Measurements from ENCODE around the gene CLCNKB. TPM values are rescaled to one million over a fixed set of nuclear protein-coding genes. Genes with fewer than 3 reads are reported as not detected.
A peak's percentile ranks its signal among the peaks of the same experiment; 100 is the strongest.

Gene CLCNKB
- polyA plus RNA-seq, 1 donor: not detected

DNA sequence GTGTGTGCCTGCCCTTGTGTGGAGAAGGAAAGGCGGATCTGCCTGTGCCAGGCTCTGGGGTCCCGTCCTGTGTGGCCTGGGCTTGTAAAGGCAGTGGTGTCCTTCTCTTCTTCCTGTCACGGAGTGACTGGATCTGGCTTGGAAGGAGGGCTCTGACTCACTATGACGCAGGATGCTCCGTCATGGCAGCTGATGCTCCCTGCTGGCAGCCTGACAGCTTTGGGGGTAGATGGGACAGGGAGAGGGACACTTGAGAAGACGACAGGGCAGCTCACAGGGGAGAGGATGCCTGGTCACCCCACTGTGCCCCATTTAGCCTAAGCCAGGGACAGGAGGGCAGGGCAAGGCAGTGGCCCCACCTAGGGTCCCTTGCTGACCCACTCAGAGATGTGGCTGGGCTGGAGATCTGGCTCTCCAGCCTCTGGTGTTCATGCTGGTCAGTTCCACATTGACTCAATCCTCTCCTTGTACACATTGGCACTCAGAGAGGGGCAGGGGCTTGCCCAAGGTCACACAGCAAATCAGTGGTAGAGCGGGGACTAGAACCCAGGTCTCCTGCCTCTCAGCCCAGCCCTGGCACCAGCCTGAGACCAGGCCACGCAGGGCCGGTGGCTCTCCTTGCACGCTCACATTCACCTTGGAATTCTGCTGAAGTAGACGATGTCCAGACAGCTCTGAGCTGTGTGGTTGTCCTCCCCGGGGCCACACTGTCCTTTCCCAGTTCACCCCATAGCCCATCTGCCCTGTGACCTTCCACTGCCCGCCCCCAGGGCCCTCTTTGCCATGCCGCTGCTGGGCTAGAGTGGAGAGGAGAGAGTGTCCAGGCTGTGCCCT, 32.7 kb downstream of the CLCNKB start:
- DNase-seq: no peak

DNA sequence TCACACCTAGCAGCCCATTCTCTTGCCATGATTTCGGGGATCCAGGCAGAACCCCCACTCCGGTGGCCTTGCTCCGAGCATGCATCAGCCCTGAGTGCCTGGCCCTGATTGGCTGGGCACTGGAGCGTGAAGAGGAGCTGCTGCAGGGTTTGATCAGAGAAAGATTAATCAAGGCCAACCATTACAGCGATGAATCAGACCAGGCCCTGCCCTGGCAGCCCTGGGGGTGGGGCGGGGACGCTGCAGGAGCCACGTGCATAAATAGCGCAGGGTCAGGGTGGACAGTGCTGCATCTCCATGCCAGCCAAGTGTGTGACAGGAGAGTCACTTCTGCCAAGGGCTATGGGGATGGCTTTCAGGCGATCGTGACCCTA, 33.3 kb downstream of the CLCNKB start:
- DNase-seq: no peak

DNA sequence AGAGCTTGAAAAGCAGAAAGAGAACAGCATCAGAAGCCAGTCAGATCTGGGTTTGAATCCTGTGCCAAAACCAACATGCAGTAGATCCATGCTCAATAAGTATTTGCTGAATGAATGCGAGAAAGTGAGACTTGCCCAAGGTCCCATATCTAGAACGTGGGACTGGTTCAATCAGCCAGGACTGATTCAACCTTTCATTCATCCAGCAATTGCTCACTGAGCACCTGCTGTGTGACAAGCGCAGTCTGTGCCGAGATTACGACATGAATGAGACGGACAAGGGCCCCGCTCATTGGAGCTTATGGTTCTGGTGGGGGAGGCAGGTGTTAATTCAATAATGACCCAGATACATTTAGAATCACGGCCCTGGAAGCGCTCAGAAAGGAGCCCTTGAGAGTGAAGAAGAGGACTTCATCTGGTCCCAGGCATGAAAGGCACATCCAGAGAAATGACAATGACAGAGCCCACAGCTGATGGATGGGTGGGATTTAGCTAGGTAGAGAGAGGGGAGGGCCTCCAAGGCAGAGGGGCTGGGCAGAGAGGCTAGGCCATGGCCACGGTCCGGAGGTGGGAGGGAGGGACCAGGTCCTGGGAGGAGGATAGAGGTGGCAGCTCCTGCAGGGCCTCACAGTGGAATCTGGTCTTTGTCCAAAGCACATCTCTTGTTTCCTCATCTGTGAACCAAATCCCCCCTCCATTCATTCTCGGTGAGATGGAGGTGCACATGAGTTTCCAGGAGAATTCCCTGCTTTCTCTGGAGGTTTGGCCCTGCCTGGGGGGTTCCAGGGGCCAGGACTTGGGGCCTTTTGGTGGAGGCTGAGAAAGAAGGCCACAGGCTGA, 34.0 kb downstream of the CLCNKB start:
- no peak for DNase-seq

DNA sequence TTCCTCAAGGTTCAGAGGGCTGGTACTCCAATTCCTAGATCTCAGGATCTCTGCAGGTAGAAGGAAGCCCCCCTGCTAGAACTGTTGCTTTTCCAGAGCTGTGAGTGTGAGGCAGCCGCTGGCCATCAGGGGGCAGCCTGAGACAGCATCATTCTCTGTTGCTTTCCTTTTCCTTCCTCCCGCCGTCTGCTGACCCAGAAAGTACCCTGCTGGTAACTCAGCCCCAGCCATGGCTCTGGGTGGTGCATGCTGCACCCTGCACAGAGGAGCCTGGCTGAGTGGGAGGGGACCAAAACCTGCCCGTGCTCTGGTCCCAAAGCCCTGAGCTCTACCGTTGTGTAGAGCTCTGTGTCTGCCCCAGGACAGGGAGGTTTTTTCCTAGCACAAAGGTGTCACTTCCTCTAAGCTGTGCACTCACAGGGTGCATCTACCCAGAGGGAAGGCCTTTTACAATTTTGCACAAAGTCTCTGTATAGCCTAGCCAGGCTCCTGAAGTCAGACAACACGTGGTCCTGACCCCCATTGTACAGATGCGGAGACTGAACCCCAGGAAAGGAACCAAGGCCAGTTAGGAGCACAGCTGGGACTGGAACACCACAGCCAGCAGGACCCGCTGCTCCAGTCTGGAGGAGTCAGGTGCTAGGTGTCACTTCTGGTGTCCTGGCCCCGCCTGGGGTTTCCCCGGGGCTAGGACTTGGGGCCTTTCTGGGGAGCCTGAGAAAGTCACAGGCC, 35.5 kb downstream of the CLCNKB start:
- peak; percentile 79 for DNase-seq

DNA sequence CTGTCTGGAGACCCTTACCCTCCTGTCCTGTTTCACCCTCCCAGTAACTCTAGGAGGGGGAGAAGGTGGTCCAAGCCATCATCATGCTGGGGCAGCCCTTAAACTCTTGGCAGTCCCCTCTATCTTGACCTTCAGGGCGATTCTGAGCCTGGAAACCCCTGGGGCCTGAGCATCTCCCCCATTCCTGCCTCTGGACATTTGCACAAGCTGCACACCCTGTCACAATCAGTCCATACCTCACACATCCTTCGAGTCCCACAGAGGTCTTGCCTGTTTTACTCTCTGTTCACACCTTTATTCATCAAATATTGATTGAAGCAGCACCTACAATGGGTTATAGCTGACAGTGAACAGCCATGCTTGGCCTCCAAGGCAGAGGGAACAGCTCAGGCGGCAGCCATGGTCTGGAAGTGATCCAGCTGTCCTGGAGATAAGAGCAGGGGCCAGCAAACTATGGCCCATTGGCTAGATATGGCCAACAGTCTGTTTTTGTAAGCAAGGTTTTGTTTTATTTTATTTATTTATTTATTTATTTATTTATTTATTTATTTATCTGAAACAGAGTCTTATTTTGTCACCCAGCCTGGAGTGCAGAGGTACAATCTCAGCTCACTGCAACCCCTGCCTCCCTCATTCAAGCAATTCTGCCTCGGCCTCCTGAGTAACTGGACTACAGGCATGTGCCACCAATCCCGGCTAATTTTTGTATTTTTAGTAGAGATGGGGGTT, 37.0 kb downstream of the CLCNKB start:
- no peak for DNase-seq

DNA sequence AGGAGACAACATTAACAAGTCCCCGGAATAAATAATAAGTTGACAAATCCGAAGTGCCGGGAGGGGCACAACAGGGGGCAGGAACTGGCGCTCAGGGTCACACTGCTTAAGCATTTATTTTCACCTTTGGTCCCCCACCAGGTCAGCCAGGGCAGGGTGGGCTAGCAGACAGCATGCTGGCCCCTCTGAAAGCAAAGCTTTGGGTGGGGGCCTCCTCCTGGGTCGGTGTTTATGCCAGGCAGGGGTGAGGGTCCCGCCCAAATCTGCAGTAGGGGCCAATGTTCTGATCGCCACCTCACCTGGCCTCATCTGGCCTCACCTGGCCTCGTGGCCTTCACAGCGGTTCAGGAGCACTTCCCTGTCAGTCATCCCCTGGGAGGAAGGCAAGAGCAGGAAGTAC, 38.1 kb downstream of the CLCNKB start:
- no peak for DNase-seq

DNA sequence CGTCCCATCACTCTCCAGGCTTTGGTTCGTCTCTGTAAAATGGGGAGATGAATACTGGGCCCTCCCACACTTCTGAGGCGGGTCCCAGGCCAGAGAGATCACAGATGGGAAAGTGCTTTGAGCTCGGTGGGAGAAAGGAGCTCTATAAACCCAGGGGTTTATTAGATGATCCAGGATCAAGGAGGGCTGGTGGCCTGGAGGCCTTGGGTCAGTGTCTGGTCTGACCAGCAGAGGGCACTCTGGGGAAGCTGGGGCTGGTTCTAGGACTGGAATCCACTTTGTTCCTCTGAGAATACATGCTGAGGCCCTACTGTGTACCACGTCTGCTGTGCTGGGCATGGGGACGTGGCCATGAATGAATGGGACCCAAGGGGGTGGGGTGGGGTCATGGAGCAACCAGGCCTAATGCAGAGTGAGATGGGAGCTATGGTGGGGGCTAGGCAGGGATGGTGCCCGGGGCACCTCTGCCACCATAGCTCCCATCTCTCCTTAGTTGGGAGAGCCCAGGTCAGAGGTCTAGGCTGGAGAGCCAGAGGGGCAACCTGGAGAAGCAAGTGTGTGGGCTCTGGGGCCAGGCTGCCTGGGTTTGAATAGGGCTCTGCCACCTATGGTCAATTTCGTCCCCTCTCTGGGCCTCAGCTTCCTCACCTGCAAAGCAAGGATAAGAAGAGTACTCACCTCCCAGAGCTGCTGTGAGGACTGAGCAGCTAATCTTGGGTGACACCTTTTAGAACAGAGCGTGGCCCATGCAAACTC, 38.9 kb downstream of the CLCNKB start:
- no peak for DNase-seq

DNA sequence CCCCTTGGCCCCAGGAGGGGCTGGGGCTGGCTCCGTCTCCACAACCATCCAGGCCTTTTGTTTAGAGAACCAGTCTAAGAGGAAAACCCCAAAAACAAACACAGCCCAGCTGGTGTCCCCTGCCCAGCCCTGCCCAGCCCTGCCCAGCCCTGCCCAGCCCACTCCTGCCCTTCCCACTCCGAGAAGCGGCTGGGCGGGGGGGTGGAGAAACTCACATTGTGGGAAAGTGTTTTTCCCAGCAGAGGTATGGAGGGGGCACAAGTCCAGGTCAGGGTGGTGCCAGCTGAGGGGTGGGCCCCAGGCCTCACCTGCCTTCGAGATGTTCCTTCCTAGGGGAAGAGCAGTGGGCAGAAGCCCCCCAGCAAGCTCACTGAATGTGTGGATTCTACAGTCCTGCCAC, 39.9 kb downstream of the CLCNKB start:
- DNase-seq: no peak

DNA sequence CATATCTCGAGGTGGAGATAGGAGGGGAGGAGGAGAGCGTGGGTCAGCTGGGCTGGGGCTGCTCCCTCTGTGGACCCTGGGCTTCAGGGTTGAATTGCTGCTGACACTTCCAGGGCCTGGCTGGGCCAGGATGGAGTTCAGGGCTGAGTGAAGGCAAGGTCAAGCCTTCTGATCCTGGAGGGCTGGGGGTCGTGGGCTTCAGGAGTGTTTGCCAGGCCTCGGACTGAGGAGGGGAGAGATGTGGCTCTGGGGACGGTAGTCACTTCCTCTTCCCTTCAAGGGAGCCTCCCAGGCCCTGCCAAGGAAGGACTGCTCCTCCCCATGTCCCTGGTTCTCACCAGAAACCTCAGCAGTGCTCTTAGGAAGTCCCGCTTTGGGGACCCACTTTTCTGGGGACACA, 41.9 kb downstream of the CLCNKB start:
- DNase-seq: no peak

DNA sequence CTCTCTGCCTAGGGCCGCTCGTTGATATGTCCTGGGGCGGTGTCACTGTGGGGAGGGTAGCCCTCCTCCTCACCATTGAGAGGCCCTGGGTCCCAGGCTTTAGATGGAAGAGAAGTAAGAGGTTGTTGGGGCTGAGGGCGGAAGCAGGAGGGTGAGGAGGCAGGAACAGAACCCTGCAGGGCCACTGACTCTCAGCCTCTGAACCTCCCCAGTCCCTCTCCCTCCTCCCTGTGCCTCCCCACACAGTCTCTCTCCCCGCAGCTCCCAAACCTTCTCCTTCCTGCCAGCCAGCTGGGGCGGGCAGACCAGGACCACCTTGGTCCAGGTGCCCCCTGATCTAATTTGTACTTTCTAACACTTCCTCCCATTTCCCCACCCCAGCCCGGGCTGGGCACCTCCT, 44.2 kb downstream of the CLCNKB start:
- DNase-seq: no peak

DNA sequence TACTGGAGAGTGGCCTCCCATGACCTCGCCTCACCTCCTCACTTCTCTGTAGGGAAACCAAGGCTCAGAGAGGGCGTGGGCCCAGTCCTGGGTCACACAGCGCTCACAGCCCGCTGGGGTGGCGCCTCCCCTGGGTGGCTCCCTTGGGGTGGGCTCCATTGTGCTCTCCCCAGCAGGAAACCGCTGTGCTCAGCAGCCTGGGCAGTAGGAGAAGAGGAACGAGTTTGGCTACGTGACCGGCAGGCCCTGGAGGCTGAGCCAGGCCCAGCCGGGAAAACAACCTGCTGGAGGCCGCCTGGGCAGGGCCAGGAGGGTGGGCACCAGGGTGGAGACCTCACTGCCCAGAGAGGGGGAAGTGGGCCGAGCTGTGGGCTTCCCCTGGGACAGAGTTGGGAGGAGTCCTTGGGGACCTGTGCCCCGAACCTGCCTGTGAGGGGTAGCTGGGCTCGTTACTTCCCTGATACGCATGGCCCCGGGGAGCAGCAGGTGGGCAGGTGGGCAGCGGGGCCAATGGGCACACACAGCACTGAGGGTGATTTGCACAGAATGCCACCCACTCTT, 44.8 kb downstream of the CLCNKB start:
- no peak for DNase-seq

DNA sequence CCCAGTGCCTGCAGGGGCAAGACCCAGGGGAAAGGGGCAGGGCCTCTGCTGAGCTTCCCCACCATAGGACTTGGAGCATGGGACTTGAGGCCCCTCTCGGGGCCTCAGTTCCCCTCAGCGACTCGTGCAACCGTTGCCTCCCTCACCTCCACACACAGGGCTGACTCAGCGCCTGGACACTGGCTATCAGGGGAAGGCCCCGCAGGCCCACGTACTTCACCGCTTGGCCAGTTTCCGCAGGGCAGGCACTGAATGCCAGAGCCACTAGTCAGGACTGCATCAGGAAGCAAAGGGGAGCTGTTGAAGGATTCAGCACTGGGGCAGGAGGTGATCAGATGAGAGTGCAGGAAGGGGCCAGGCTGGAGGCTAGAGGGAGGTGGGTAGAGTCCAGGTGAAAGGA, 45.4 kb downstream of the CLCNKB start:
- DNase-seq: no peak

DNA sequence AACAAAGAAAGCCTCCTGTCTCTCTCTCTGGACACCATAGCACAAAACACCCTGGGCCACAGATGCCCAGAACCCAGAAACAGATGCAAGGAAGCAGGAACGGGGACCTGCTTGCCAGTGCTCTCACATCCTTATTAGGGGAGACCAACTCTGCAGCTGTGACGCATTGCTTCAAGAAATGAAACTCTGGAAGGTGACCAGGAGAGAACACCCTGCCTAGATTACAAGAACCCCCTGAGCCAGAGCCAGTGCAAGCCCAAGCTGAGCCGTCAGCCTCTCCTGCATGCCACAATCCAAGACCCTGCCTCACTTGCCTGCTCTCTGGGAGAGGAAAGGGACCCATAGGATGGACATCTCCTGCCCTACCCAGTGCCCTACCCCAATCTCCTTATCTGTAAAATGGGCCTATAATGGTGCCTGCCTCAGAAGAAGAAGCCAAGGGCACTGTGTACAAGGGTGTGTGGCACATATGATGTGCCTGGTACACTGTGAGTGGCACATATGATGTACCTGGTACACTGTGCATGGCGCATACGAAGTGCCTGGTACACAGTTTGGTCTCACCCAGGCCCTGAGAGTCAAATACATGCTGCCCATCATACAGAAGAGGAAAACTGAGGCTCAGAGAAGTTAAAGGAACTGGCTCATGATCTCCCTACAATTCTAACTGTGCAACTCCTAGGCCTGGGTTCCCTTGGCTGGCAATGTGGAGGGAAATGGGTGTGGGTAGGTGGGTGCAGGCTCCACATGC, 46.7 kb downstream of the CLCNKB start:
- DNase-seq: no peak

DNA sequence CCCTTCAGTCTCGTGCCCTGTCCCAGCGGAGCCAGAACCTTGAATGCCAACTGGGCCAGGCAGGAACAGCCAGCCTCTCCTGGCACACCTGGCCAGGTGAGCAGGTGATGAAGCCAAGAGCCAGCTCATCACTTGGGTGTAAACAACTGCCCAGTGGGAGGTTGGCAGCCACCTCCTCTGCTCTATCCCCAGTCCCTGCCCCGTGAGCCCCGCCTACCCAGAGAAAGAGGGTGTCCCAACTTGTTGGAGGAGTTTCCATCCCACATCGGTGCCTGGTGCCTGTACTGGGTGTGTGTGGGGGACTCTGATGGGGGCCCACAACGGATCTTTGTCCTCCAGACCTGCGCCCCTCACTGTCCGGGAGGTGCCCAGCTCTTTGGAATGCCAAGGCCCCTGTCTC, 47.7 kb downstream of the CLCNKB start:
- DNase-seq: no peak

DNA sequence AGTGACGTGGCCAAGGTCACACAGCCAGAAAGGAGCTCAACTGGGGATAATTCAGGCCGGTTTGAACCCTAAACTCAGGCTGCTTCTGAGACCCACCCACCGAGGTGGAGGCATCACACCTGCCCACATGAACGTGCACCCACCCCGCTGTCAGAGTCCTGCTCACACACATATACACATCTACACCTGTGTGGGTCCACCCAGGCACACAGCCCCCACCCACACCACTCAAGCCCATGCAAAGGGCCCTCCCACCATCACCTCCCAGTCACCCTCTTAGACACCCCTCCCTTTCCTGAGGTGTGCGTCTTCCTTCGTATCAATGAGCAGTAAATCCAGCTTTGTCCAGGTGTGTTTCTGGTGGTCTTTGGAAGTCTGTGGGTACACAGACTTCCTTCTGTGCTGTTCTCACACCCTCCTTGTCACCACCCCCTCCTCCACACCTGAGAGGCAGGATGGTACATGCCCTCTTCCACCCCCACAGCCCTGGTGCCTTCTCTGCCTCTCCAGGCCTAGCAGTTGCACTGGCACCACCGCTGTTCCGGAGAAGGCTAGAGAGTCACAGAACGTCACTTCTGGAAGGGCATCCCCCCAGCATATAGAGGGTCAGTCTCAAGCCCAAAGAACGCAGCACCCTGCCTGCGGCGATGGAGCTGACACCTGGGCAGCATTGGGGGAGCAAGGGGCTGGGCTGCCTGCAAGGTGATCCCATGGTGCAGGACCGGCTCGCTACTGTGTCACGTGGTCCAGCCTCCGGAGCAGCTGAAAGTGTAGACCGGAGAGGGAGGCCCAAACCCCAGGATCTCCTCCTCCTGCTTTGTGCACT, 48.7 kb downstream of the CLCNKB start:
- no peak for DNase-seq

DNA sequence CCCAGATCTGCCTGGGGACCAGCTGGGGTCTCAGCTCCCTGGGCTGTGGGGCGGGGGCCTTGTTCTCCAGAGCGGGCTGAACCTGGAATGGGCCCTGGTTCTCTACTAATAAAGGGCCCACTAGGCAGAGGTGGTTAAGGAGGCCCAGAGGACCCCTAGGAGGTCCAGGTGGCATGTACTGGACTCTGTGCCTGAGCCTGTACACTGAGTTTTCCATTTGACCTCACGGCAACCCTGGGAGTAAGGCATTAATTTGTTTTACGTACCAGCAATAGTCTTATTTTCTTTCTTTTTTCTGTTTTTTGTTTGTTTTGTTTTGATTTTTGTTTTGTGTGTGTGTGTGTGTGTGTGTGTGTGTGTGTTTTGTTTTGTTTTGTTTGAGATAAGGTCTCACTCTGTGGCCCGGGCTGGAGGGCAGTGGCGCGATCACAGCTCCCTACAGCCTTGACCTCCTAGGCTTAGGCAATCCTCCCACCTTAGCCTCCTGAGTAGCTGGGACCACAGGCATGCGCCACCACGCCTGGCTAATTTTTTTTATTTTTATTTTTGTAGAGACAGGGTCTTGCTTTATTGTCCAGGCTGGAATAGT, 49.4 kb downstream of the CLCNKB start:
- DNase-seq: no peak

DNA sequence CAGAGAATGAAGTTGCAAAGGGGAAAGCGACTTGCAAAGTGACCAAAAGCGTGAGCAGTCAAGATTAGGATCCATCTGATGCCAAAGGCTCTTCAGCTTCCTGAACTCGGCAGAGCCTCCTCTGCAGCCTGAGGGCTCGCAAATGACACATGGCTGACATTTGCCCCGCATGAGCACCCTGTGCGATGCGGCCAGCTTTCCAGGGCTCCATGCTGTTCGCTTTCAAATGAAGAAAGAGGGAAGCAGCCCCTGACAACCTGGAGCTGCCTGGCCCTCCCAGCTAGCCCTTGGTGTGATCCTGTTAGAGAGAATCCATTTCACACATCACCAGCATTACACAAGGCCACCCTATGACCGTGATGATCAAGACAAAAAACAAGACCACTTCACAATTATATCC, 50.0 kb downstream of the CLCNKB start:
- no peak for DNase-seq

DNA sequence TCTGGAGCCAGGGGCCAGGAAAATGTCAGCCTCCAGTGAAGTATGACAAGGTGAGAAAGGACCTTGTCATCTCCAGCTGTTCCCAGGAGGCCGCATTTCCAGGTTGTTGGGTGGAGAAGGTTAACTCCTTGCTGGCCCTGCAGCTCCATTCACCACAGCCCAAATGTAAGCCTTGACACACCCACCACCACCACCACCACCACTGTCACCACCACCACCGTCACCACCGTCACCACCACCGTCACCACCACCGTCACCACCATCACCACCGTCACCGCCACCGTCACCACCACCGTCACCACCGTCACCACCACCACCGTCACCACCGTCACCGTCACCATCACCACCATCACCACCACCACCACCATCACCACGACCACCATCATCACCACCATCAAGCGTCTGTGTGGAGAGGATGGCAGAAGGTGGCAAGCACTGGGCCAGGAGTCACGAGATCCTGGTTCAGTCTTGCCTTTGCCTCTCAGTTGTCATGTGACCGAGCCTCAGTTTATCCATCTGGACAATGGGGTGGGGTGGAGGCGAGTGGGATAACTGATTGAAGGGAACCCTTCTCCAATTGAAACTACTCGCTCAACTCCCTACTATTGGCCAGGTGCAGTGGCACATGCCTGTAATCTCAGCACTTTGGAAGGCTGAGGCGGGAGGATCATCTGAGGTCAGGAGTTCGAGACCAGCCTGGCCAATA, 51.0 kb downstream of the CLCNKB start:
- no peak for DNase-seq

DNA sequence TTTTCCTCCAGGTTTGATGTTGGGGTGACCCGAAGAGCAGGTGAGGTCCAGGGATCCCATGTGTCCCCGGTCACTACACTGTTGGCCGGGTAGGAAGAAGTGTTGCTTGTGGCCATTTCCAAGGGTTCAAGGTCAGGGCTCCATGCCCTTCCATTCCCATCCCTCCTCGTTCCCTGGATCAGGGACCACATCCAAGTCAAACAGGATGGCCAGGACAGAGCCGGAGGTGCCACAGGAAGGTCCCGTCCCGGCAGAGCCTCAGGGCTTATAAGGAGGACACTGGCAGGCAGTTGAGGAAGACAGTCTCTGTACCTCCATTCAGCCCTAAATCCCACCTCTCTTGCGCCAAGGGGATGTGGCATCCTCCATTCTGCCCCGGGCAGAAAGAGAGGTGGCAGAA, 51.9 kb downstream of the CLCNKB start:
- DNase-seq: no peak
